Cardiac fibroblast (primary cell): ENCODE results near the gene HIC1.

ENCODE experiments used
- DNase-seq, 2 donors: peaks; one replicate each; pipeline versions ENCODE4 v3.0.0 to v3.0.0-alpha.2; 2010; ENCODE audit warnings: low read depth in 2 of 2
- H3K4me3 ChIP-seq, 2 donors: replicated peaks in 1 of 2; 1 replicate in 1 of 2; 2 replicates in 1 of 2; pipeline ENCODE4 v1.5.1; 2011; ENCODE audit warnings: low read depth in 2 of 2, low read length in 2 of 2, mild to moderate bottlenecking in 2 of 2, moderate library complexity in 1 of 2
- CTCF ChIP-seq: IDR thresholded peaks from one replicate; pipeline ENCODE4 v1.5.1; 2011; ENCODE audit warnings: low read depth, mild to moderate bottlenecking, low read length, inconsistent platforms

Gene HIC1

GRCh38 chr17:2107050-2107449, 52.1 kb downstream of the HIC1 start:
- no peak overlapping the region for H3K4me3 ChIP-seq
- no peak for DNase-seq
- TF ChIP-seq CTCF, result no peak

GRCh38 chr17:2107506-2107905, 52.6 kb downstream of the HIC1 start:
- no peak for TF ChIP-seq CTCF
- no peak overlapping the region for H3K4me3 ChIP-seq
- DNase-seq, result no peak

DNA sequence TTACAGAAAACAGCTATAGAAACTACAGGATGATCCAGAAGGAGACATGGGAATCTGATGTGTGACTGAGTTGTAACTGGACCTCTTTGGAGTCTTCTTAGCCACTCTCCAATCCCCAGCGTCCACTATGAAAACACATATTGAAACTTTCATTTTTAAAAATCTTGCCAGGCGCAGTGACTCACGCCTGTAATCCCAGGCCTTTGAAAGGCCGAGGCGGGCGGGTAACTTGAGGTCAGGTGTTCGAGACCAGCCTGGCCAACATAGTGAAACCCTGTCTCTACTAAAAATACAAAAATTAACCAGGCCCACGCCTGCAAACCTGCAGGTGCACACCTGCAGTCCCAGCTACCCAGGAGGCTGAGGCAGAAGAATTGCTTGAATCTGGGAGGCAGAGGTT, 53.3 kb downstream of the HIC1 start:
- no peak for DNase-seq
- TF ChIP-seq CTCF, result no peak
- no peak overlapping the region for H3K4me3 ChIP-seq

GRCh38 chr17:2110436-2110835, 55.5 kb downstream of the HIC1 start:
- no peak overlapping the region for H3K4me3 ChIP-seq
- no peak for TF ChIP-seq CTCF
- DNase-seq, result no peak

GRCh38 chr17:2111691-2112090, 56.8 kb downstream of the HIC1 start:
- no peak overlapping the region for H3K4me3 ChIP-seq
- peak; percentile 57 to 79 for DNase-seq
- TF ChIP-seq CTCF, result no peak
